Activated CD4-positive, alpha-beta T cell treated with anti-CD3 and anti-CD28 coated beads, Interleukin-2, amount 10 ng/mL, durations not matched to agents 24 days and 14 days (primary cell): ENCODE measurements around the gene FBXW4. TPM values are rescaled to one million over a fixed set of nuclear protein-coding genes. Genes with fewer than 3 reads are reported as not detected.
"Not testable (repeated sequence)": the region's sequence is repeated elsewhere in the genome, so short reads cannot be mapped to it uniquely, and the experiment has no call there.

Source experiments
- DNase-seq: peaks from one replicate; pipeline ENCODE4 v3.0.0; 2022
- H3K27ac Mint-ChIP-seq: one replicate; pipeline ENCODE4 v1.8.0; 2022; ENCODE audit warnings: mild to moderate bottlenecking, mixed read lengths
- H3K27me3 Mint-ChIP-seq: one replicate; pipeline ENCODE4 v1.8.0; 2022; ENCODE audit warnings: mixed read lengths
- H3K36me3 Mint-ChIP-seq: one replicate; pipeline ENCODE4 v1.8.0; 2022; ENCODE audit warnings: low read depth, mild to moderate bottlenecking, mixed read lengths
- H3K4me1 Mint-ChIP-seq: one replicate; pipeline ENCODE4 v1.8.0; 2021; ENCODE audit warnings: mixed read lengths
- H3K4me3 Mint-ChIP-seq: one replicate; pipeline ENCODE4 v1.8.0; 2022; ENCODE audit warnings: mild to moderate bottlenecking, moderate library complexity, mixed read lengths
- H3K9me3 Mint-ChIP-seq: one replicate; pipeline ENCODE4 v1.8.0; 2021; ENCODE audit warnings: mixed read lengths
- intact Hi-C: fragments of 100-400 bp; cut with micrococcal nuclease; formaldehyde crosslinking; loops from one replicate; pipeline ENCODE4 v1.15.1; 2023
- total RNA-seq: library from RNA; stranded (reverse); gene quantifications from 2 replicates; pipeline ENCODE4 v1.2.3, GENCODE V29; 2022

The FBXW4 gene
- total RNA-seq, 1 donor from 2014 or later = 32.0 TPM

- Mint-ChIP-seq H3K4me3 (no peak overlapping the region), H3K9me3 (no peaks in the 10 kb centered on the region), H3K4me1 (peaks cover 4% of the 10 kb centered on the region), H3K27ac (no peak overlapping the region), H3K36me3 (peaks cover 6% of the 10 kb centered on the region), H3K27me3 (no peaks in the 10 kb centered on the region)
- DNase-seq = no peak
- intact Hi-C loops = no loop called here
These were observed 80.1 kb downstream of the FBXW4 start for GRCh38 chr10:101614663-101615524.

- no peaks in the 10 kb centered on the region for H3K9me3 Mint-ChIP-seq
- H3K4me1 Mint-ChIP-seq = peaks cover 4% of the 10 kb centered on the region
- no peaks in the 10 kb centered on the region for H3K27me3 Mint-ChIP-seq
- H3K27ac Mint-ChIP-seq = no peak overlapping the region
- intact Hi-C loops = no loop called here
- peaks cover 6% of the 10 kb centered on the region for H3K36me3 Mint-ChIP-seq
- no peak overlapping the region for H3K4me3 Mint-ChIP-seq
- DNase-seq = no peak
These were observed 81.3 kb downstream of the FBXW4 start for GRCh38 chr10:101613646-101614045.

- Mint-ChIP-seq H3K27ac (no peak overlapping the region), H3K4me3 (no peak overlapping the region), H3K36me3 (peaks cover 6% of the 10 kb centered on the region), H3K27me3 (no peaks in the 10 kb centered on the region), H3K4me1 (peaks cover 4% of the 10 kb centered on the region), H3K9me3 (no peaks in the 10 kb centered on the region)
- intact Hi-C loops = no loop called here
- no peak for DNase-seq
These were observed 82.1 kb downstream of the FBXW4 start for GRCh38 chr10:101612872-101613271.

- Mint-ChIP-seq H3K36me3 (peaks cover 6% of the 10 kb centered on the region), H3K9me3 (no peaks in the 10 kb centered on the region), H3K27me3 (no peaks in the 10 kb centered on the region), H3K27ac (no peak overlapping the region), H3K4me1 (peaks cover 4% of the 10 kb centered on the region), H3K4me3 (no peak overlapping the region)
- no peak for DNase-seq
- intact Hi-C loops = no loop called here
These were observed 82.9 kb downstream of the FBXW4 start for GRCh38 chr10:101612086-101612485.

- H3K36me3 Mint-ChIP-seq = peaks cover 9% of the 10 kb centered on the region
- peak; percentile 65 for DNase-seq
- H3K27me3 Mint-ChIP-seq = no peaks in the 10 kb centered on the region
- peaks cover 4% of the 10 kb centered on the region for H3K4me1 Mint-ChIP-seq
- H3K9me3 Mint-ChIP-seq = no peaks in the 10 kb centered on the region
- H3K4me3 Mint-ChIP-seq = no peak overlapping the region
- intact Hi-C loops = no loop called here
- H3K27ac Mint-ChIP-seq = peak overlapping the region; percentile 50
These were observed 83.7 kb downstream of the FBXW4 start for GRCh38 chr10:101611096-101611905.

- Mint-ChIP-seq H3K27me3 (no peaks in the 10 kb centered on the region), H3K4me3 (no peak overlapping the region), H3K36me3 (peaks cover 7% of the 10 kb centered on the region), H3K9me3 (no peaks in the 10 kb centered on the region), H3K27ac (no peak overlapping the region), H3K4me1 (peaks cover 4% of the 10 kb centered on the region)
- no peak for DNase-seq
- intact Hi-C loops = no loop called here
These were observed 85.5 kb downstream of the FBXW4 start for GRCh38 chr10:101609481-101609880.

- no peak overlapping the region for H3K27ac Mint-ChIP-seq
These were observed 87.8 kb downstream of the FBXW4 start for GRCh38 chr10:101607124-101607523.

GRCh38 chr10:101602761-101603398, 92.1 kb downstream of the FBXW4 start:
- H3K9me3 Mint-ChIP-seq = no peaks in the 10 kb centered on the region
- H3K27ac Mint-ChIP-seq = no peak overlapping the region
- H3K27me3 Mint-ChIP-seq = no peaks in the 10 kb centered on the region
- intact Hi-C loops = loop anchor here (1.0 kb wide), 1 partner anchor 178 kb away; no protein-coding TSS in a partner anchor
- peak; percentile 93 for DNase-seq
- H3K4me1 Mint-ChIP-seq = no peaks in the 10 kb centered on the region
- no peak overlapping the region for H3K4me3 Mint-ChIP-seq
- H3K36me3 Mint-ChIP-seq = peaks cover 5% of the 10 kb centered on the region

More at GRCh38 chr10:101607124-101607523, 87.8 kb downstream of the FBXW4 start:
- H3K36me3 Mint-ChIP-seq = peaks cover 9% of the 10 kb centered on the region
- no peak overlapping the region for H3K4me3 Mint-ChIP-seq
- peaks cover 4% of the 10 kb centered on the region for H3K4me1 Mint-ChIP-seq
- H3K9me3 Mint-ChIP-seq = no peaks in the 10 kb centered on the region
- intact Hi-C loops = no loop called here
- no peak for DNase-seq
- H3K27me3 Mint-ChIP-seq = no peaks in the 10 kb centered on the region

GRCh38 chr10:101601541-101601940, 93.4 kb downstream of the FBXW4 start:
- Mint-ChIP-seq H3K4me3 (no peak overlapping the region), H3K4me1 (no peaks in the 10 kb centered on the region), H3K27me3 (no peaks in the 10 kb centered on the region), H3K36me3 (peaks cover 4% of the 10 kb centered on the region), H3K27ac (no peak overlapping the region), H3K9me3 (no peaks in the 10 kb centered on the region)
- no peak for DNase-seq
- intact Hi-C loops = no loop called here

- H3K4me1 Mint-ChIP-seq = no peaks in the 10 kb centered on the region
- no peak overlapping the region for H3K4me3 Mint-ChIP-seq
- H3K36me3 Mint-ChIP-seq = no peaks in the 10 kb centered on the region
- H3K27me3 Mint-ChIP-seq = peaks cover 4% of the 10 kb centered on the region
- DNase-seq = no peak
- intact Hi-C loops = no loop called here
- H3K9me3 Mint-ChIP-seq = no peaks in the 10 kb centered on the region
- no peak overlapping the region for H3K27ac Mint-ChIP-seq
These were observed 97.7 kb downstream of the FBXW4 start for GRCh38 chr10:101597091-101597900.

- no peaks in the 10 kb centered on the region for H3K4me1 Mint-ChIP-seq
- H3K4me3 Mint-ChIP-seq = no peak overlapping the region
- no peaks in the 10 kb centered on the region for H3K36me3 Mint-ChIP-seq
- peaks cover 4% of the 10 kb centered on the region for H3K27me3 Mint-ChIP-seq
- intact Hi-C loops = no loop called here
- DNase-seq = no peak
- H3K27ac Mint-ChIP-seq = no peak overlapping the region
- no peaks in the 10 kb centered on the region for H3K9me3 Mint-ChIP-seq
These were observed 99.2 kb downstream of the FBXW4 start for GRCh38 chr10:101595591-101596433.

GRCh38 chr10:101593331-101593730, 101.6 kb downstream of the FBXW4 start:
- H3K4me3 Mint-ChIP-seq, H3K36me3 Mint-ChIP-seq, H3K4me1 Mint-ChIP-seq, H3K27ac Mint-ChIP-seq, DNase-seq, H3K9me3 Mint-ChIP-seq, intact Hi-C loops, H3K27me3 Mint-ChIP-seq: not testable (repeated sequence)
